HepG2 (cell line): ENCODE results near the gene UTRN. TPM values are rescaled to one million over a fixed set of nuclear protein-coding genes. Genes with fewer than 3 reads are reported as not detected.

Experiments
- HDAC2 ChIP-seq: sonication (generic); formaldehyde crosslinking; IDR thresholded peaks from 2 replicates; pipeline ENCODE4 v1.4.0; 2020; ENCODE audit warnings: missing genetic modification reagents
- HES4 ChIP-seq: sonication (generic); formaldehyde crosslinking; IDR thresholded peaks from 2 replicates; pipeline ENCODE4 v1.9.0; 2021; ENCODE audit warnings: mild to moderate bottlenecking, missing genetic modification reagents, borderline replicate concordance
- MAFG ChIP-seq: sonication (generic); formaldehyde crosslinking; IDR thresholded peaks from 2 replicates; pipeline ENCODE4 v1.5.1; 2020; ENCODE audit warnings: mild to moderate bottlenecking, missing genetic modification reagents
- NR2F2 ChIP-seq: IDR thresholded peaks from 2 replicates; pipeline ENCODE4 v1.6.1; 2012; ENCODE audit warnings: low read depth, inconsistent platforms, borderline replicate concordance
- PITX1 ChIP-seq: sonication (generic); formaldehyde crosslinking; IDR thresholded peaks from 2 replicates; pipeline ENCODE4 v1.5.1; 2020; ENCODE audit warnings: mild to moderate bottlenecking, missing genetic modification reagents
- SATB2 ChIP-seq: sonication (generic); formaldehyde crosslinking; IDR thresholded peaks from 2 replicates; pipeline ENCODE4 v1.5.0; 2020; ENCODE audit warnings: missing genetic modification reagents
- SNAPC4 ChIP-seq: sonication (generic); formaldehyde crosslinking; IDR thresholded peaks from 2 replicates; pipeline ENCODE4 v1.4.0; 2020; ENCODE audit warnings: mild to moderate bottlenecking, missing genetic modification reagents
- SRY ChIP-seq: sonication (generic); formaldehyde crosslinking; IDR thresholded peaks from 2 replicates; pipeline ENCODE4 v1.8.0; 2022; ENCODE audit warnings: mild to moderate bottlenecking, missing genetic modification reagents
- STAT6 ChIP-seq: sonication (generic); formaldehyde crosslinking; IDR thresholded peaks from 2 replicates; pipeline ENCODE4 v1.4.0; 2020; ENCODE audit warnings: missing genetic modification reagents, mild to moderate bottlenecking, borderline replicate concordance
- ZFP36 ChIP-seq: fragments of 150-350 bp; IDR thresholded peaks from 2 replicates; pipeline ENCODE4 v1.6.1; 2018; ENCODE audit warnings: borderline replicate concordance, low read length, low read depth; ENCODE audit not compliant: partially characterized antibody
- ZMAT3 ChIP-seq: sonication (generic); formaldehyde crosslinking; conservative IDR thresholded peaks from 2 replicates; pipeline ENCODE4 v1.7.0; 2021; ENCODE audit warnings: missing genetic modification reagents
- ZNF232 ChIP-seq: sonication (generic); formaldehyde crosslinking; IDR thresholded peaks from 2 replicates; pipeline ENCODE4 v1.4.0; 2020; ENCODE audit warnings: missing genetic modification reagents, borderline replicate concordance
- ZNF337 ChIP-seq: sonication (generic); formaldehyde crosslinking; IDR thresholded peaks from 2 replicates; pipeline ENCODE4 v1.5.1; 2020; ENCODE audit warnings: missing genetic modification reagents, low read depth, mild to moderate bottlenecking, borderline replicate concordance
- ZNF414 ChIP-seq: sonication (generic); formaldehyde crosslinking; IDR thresholded peaks from 2 replicates; pipeline ENCODE4 v1.5.0; 2020; ENCODE audit warnings: missing genetic modification reagents
- ZNF644 ChIP-seq: IDR thresholded peaks from 2 replicates; pipeline ENCODE4 v1.6.1; 2016; ENCODE audit warnings: low read depth
- ZNF691 ChIP-seq: sonication (generic); formaldehyde crosslinking; IDR thresholded peaks from 2 replicates; pipeline ENCODE4 v1.4.0; 2020; ENCODE audit warnings: missing genetic modification reagents, low read depth, mild to moderate bottlenecking, borderline replicate concordance
- ZNF788 ChIP-seq: sonication (generic); formaldehyde crosslinking; IDR thresholded peaks from 2 replicates; pipeline ENCODE4 v1.5.0; 2020; ENCODE audit warnings: mild to moderate bottlenecking, missing genetic modification reagents, borderline replicate concordance
- ZSCAN12 ChIP-seq: sonication (generic); formaldehyde crosslinking; IDR thresholded peaks from 2 replicates; pipeline ENCODE4 v1.9.0; 2021; ENCODE audit warnings: mild to moderate bottlenecking, missing genetic modification reagents
- ZSCAN21 ChIP-seq: sonication (generic); formaldehyde crosslinking; IDR thresholded peaks from 2 replicates; pipeline ENCODE4 v1.8.0; 2022; ENCODE audit warnings: mild to moderate bottlenecking, missing genetic modification reagents, moderate library complexity, borderline replicate concordance
- ZSCAN22 ChIP-seq: sonication (generic); formaldehyde crosslinking; IDR thresholded peaks from 2 replicates; pipeline ENCODE4 v1.4.0; 2020; ENCODE audit warnings: mild to moderate bottlenecking, missing genetic modification reagents
- polyA plus RNA-seq, 8 experiments: library from polyadenylated mRNA; depleted of rRNA in 3 of 8; stranded (reverse) in 7 of 8; unstranded in 1 of 8; fragments of >200 nt; fragmentation: Illumina TruSeq in 4 of 8; extraction: Trizol in 4 of 8; gene quantifications; 2 replicates each; pipeline versions ENCODE4 v1.2.1 to v1.2.3, GENCODE V29; 2011 to 2016; ENCODE audit warnings: low read depth in 4 of 8, missing spikeins in 1 of 8, mixed read lengths in 1 of 8; ENCODE audit not compliant: insufficient read depth in 1 of 8
- total RNA-seq, 5 experiments: library from RNA; depleted of rRNA; stranded (reverse); fragments of >200 nt; fragmentation: Illumina TruSeq; extraction: Trizol; gene quantifications; 2 replicates each; pipeline ENCODE4 v1.2.3, GENCODE V29; 2016; ENCODE audit warnings: low read depth in 1 of 5

The UTRN gene
- total and polyA plus RNA-seq, 2 of the 13 experiments (the other 11 are each of a cell fraction or from before 2014, with no cell fraction given), result 102 to 116 TPM

- TF ChIP-seq ZNF691 (CRISPR knock-in tag) (peak; percentile 66; the same call in 1 of the 2 replicates), ZNF414 (CRISPR knock-in tag) (no peak), ZMAT3 (CRISPR knock-in tag) (peak; percentile 97), ZNF788 (CRISPR knock-in tag) (peak; percentile 97), ZSCAN21 (CRISPR knock-in tag) (peak; percentile 98), ZNF644 (CRISPR knock-in tag) (no peak), SRY (peak; percentile 85; the same call in 1 of the 2 replicates), HES4 (CRISPR knock-in tag) (peak; percentile 97), SNAPC4 (CRISPR knock-in tag) (no peak), SATB2 (CRISPR knock-in tag) (no peak; the same call in 1 of the 2 replicates), HDAC2 (peak; percentile 58), ZNF337 (CRISPR knock-in tag) (peak; percentile 74; the same call in 1 of the 2 replicates), MAFG (peak; percentile 8; the same call in 1 of the 2 replicates), ZSCAN12 (0 out of 2 replicates have a peak, but pooled peaks have one; percentile 20), PITX1 (CRISPR knock-in tag) (0 out of 2 replicates have a peak, but pooled peaks have one; percentile 23), STAT6 (no peak), ZNF232 (peak; percentile 82; the same call in 1 of the 2 replicates), ZFP36 (no peak), NR2F2 (no peak), ZSCAN22 (CRISPR knock-in tag) (no peak)
These were observed at the start of gene UTRN (continued) for GRCh38 chr6:144284783-144285547.
